ENCODE results near the gene AKAP8. TPM values are rescaled to one million over a fixed set of nuclear protein-coding genes. Genes with fewer than 3 reads are reported as not detected.
A peak's percentile ranks its signal among the peaks of the same experiment; 100 is the strongest.

The AKAP8 gene
- total and polyA plus RNA-seq, 9 of the 15 experiments (the other 6 are each of a cell fraction or from before 2014, with no cell fraction given): 3.4 to 56.5 (median 15.0) TPM

GRCh38 chr19:15332311-15332996, 47.1 kb downstream of the AKAP8 start, which contains the start of gene BRD4 (continued):
- peak; percentile 35; the same call in 1 of the 2 replicates for TF ChIP-seq ZNF395 (CRISPR knock-in tag; IDR thresholded peaks at IDR 0.05)
- no peak for TF ChIP-seq RFX1 (IDR thresholded peaks at IDR 0.05)
- TF ChIP-seq PHF8 (IDR thresholded peaks at IDR 0.05; ENCODE audit: borderline replicate concordance, low read length): peak; percentile 64; the same call in 1 of the 2 replicates
- TF ChIP-seq CTCFL (IDR thresholded peaks at IDR 0.05; ENCODE audit: borderline replicate concordance, insufficient read depth, low read depth, low read length, poor library complexity, severe bottlenecking): no peak
- TF ChIP-seq ZNF263 (CRISPR knock-in tag; IDR thresholded peaks at IDR 0.05; ENCODE audit: borderline replicate concordance): no peak
- TF ChIP-seq ZBTB11 (CRISPR knock-in tag; IDR thresholded peaks at IDR 0.05): peak in 1 of 3 experiments; percentile 47; a peak in 1 of 6 replicates
- no peak for TF ChIP-seq ZNF436 (CRISPR knock-in tag; IDR thresholded peaks at IDR 0.05)
- TF ChIP-seq MTA3 (IDR thresholded peaks at IDR 0.05; ENCODE audit: borderline replicate concordance): 0 out of 2 replicates have a peak, but pooled peaks have one; percentile 14
- TF ChIP-seq RBM34 (IDR thresholded peaks at IDR 0.05; ENCODE audit: borderline replicate concordance, insufficient read depth, low read length): no peak
- 0 out of 2 replicates have a peak, but pooled peaks have one; percentile 18 for TF ChIP-seq ETS1 (conservative IDR thresholded peaks at IDR 0.05; ENCODE audit: control insufficient read depth, low read depth, low read length)
- TF ChIP-seq ZBTB34 (CRISPR knock-in tag; IDR thresholded peaks at IDR 0.05): no peak
- no peak for TF ChIP-seq HDAC2 (IDR thresholded peaks at IDR 0.05)
- TF ChIP-seq POLR2A (conservative IDR thresholded peaks at IDR 0.05): peak; percentile 59; the same call in 1 of the 2 replicates
- peak; percentile 70 for TF ChIP-seq POLR2G (IDR thresholded peaks at IDR 0.05; ENCODE audit: low read depth, low read length)
- TF ChIP-seq POLR2B (IDR thresholded peaks at IDR 0.05; ENCODE audit: low read depth, partially characterized antibody): peak; percentile 53
- peak; percentile 11 for TF ChIP-seq HMGN3 (IDR thresholded peaks at IDR 0.05; ENCODE audit: borderline replicate concordance, extremely low read depth, insufficient read length, low read depth, low read length)
